ENCODE results near the gene CTDNEP1. TPM values are rescaled to one million over a fixed set of nuclear protein-coding genes. Genes with fewer than 3 reads are reported as not detected.

The CTDNEP1 gene
- total and polyA plus RNA-seq, 12 donors: 30.3 to 177 (median 105) TPM

- peaks cover 17% of the 10 kb centered on the region for H3K27me3 ChIP-seq
- 72 to 83% (median 80%) methylated on average over 2 of the region's 2 CpGs; no CpG with 5 or more reads in 1 of the 4 donors for WGBS, 4 donors
- peaks cover 12 to 28% of the 10 kb centered on the region in 2 donors for H3K4me1 ChIP-seq (replicated peaks in 1 of 2)
- H3K9me3 ChIP-seq (replicated peaks in 1 of 3): no peaks in the 10 kb centered on the region
- no peak overlapping the region for H3K4me3 ChIP-seq
- H3K36me3 ChIP-seq (replicated peaks in 1 of 2): no peaks in the 10 kb centered on the region
- no peak for TF ChIP-seq POLR2A (IDR thresholded peaks at IDR 0.05)
- TF ChIP-seq, protein P1, sequence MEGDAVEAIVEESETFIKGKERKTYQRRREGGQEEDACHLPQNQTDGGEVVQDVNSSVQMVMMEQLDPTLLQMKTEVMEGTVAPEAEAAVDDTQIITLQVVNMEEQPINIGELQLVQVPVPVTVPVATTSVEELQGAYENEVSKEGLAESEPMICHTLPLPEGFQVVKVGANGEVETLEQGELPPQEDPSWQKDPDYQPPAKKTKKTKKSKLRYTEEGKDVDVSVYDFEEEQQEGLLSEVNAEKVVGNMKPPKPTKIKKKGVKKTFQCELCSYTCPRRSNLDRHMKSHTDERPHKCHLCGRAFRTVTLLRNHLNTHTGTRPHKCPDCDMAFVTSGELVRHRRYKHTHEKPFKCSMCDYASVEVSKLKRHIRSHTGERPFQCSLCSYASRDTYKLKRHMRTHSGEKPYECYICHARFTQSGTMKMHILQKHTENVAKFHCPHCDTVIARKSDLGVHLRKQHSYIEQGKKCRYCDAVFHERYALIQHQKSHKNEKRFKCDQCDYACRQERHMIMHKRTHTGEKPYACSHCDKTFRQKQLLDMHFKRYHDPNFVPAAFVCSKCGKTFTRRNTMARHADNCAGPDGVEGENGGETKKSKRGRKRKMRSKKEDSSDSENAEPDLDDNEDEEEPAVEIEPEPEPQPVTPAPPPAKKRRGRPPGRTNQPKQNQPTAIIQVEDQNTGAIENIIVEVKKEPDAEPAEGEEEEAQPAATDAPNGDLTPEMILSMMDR (IDR thresholded peaks at IDR 0.05): no peak
- intact Hi-C loops (cut with DNase I): loop anchor here in 1 of 2 donors (10.0 kb wide), 1 partner anchor 237 kb away; no protein-coding TSS in a partner anchor
- no peak for DNase-seq
- no peak overlapping the region for H3K27ac ChIP-seq
These were observed 40.7 kb upstream of the CTDNEP1 start for GRCh38 chr17:7292194-7292593.

GRCh38 chr17:7290685-7291084, 39.2 kb upstream of the CTDNEP1 start:
- WGBS, 4 donors: 61 to 75% (median 72%) methylated on average over 9 to 11 of the region's 11 CpGs
- Histone ChIP-seq H3K27me3 (peaks cover 17% of the 10 kb centered on the region), H3K4me1 (replicated peaks in 1 of 2) (peaks cover 8 to 18% of the 10 kb centered on the region in 2 donors), H3K36me3 (replicated peaks in 1 of 2) (no peaks in the 10 kb centered on the region), H3K27ac (no peak overlapping the region), H3K9me3 (replicated peaks in 1 of 3) (no peaks in the 10 kb centered on the region), H3K4me3 (no peak overlapping the region)
- no peak for TF ChIP-seq POLR2A (IDR thresholded peaks at IDR 0.05)
- TF ChIP-seq, protein P1 (IDR thresholded peaks at IDR 0.05): no peak
- no peak for DNase-seq
- intact Hi-C loops (cut with DNase I): loop anchor here in 1 of 2 donors (10.0 kb wide), 1 partner anchor 236 kb away; no protein-coding TSS in a partner anchor

DNA sequence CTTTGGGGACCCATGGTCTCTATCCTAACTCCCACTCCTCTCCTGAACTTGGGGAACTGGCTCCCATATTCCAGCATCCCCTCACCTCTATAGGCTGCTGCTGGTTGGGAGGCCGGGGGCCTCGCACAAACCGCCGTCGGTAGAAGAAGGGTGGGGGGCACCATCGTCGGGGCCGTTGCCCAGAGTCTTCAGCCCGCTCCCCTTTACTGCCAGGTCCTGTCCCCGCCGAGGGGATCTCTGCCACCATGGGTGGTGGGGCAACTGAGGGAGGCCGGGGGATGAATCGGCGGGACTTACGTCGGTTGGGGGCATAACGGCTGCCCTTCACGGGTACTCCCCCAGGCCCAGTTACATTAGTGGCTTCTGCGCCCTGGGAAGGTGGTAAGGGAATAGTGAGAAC, 38.6 kb upstream of the CTDNEP1 start:
- no peaks in the 10 kb centered on the region for H3K36me3 ChIP-seq (replicated peaks in 1 of 2)
- DNase-seq: no peak
- H3K4me1 ChIP-seq (replicated peaks in 1 of 2): peaks cover 8 to 16% of the 10 kb centered on the region in 2 donors
- peaks cover 17% of the 10 kb centered on the region for H3K27me3 ChIP-seq
- intact Hi-C loops (cut with DNase I): loop anchor here in 1 of 2 donors (10.0 kb wide), 1 partner anchor 235 kb away; no protein-coding TSS in a partner anchor
- no peak overlapping the region for H3K27ac ChIP-seq
- no peak overlapping the region for H3K4me3 ChIP-seq
- TF ChIP-seq POLR2A (IDR thresholded peaks at IDR 0.05): no peak
- TF ChIP-seq, protein P1 (IDR thresholded peaks at IDR 0.05): no peak
- no peaks in the 10 kb centered on the region for H3K9me3 ChIP-seq (replicated peaks in 1 of 3)
- WGBS, 4 donors: 82 to 100% (median 82%) methylated on average over 1 to 19 of the region's 19 CpGs; no CpG with 5 or more reads in 1 of the 4 donors

GRCh38 chr17:7289256-7290032, 37.9 kb upstream of the CTDNEP1 start:
- WGBS, 4 donors: 61 to 84% (median 73%) methylated on average over 9 to 18 of the region's 18 CpGs
- Histone ChIP-seq H3K9me3 (replicated peaks in 1 of 3) (no peaks in the 10 kb centered on the region), H3K27me3 (peaks cover 17% of the 10 kb centered on the region), H3K36me3 (replicated peaks in 1 of 2) (no peaks in the 10 kb centered on the region), H3K27ac (no peak overlapping the region), H3K4me3 (no peak overlapping the region), H3K4me1 (replicated peaks in 1 of 2) (peaks cover under 1 to 8% of the 10 kb centered on the region in 2 donors)
- TF ChIP-seq, protein P1 (IDR thresholded peaks at IDR 0.05): no peak
- no peak for TF ChIP-seq POLR2A (IDR thresholded peaks at IDR 0.05)
- intact Hi-C loops (cut with DNase I): loop anchor here in 1 of 2 donors (10.0 kb wide), 1 partner anchor 235 kb away; no protein-coding TSS in a partner anchor
- no peak for DNase-seq
